Small intestine (tissue), 7 donors: ENCODE data around the gene TGFB1. TPM values are rescaled to one million over a fixed set of nuclear protein-coding genes. Genes with fewer than 3 reads are reported as not detected.

Source experiments
- DNase-seq, 2 donors: peaks; one replicate each; pipeline versions ENCODE4 v3.0.0 to v3.0.0-alpha.2; 2013
- FAIRE-seq: peaks from 2 replicates; lab custom pipeline; 2012; peaks lifted over from hg19 to GRCh38; lab: Jason Lieb, UNC
- H3K27ac ChIP-seq, 3 donors: one replicate each; pipeline ENCODE4 v1.5.1; 2013; ENCODE audit warnings: low read length in 2 of 3, mild to moderate bottlenecking in 2 of 3, control low read depth in 1 of 3, inconsistent platforms in 1 of 3, low read depth in 1 of 3, moderate library complexity in 1 of 3
- H3K27me3 ChIP-seq, 3 donors: one replicate each; pipeline ENCODE4 v1.6.1; 2013; ENCODE audit warnings: low read length in 3 of 3, inconsistent platforms in 1 of 3; ENCODE audit not compliant: control insufficient read depth in 3 of 3, insufficient read depth in 3 of 3
- H3K36me3 ChIP-seq, 3 donors: one replicate each; pipeline ENCODE4 v1.6.1; 2013; ENCODE audit warnings: low read length in 3 of 3, inconsistent platforms in 1 of 3, low read depth in 1 of 3, mild to moderate bottlenecking in 1 of 3, moderate library complexity in 1 of 3; ENCODE audit not compliant: control insufficient read depth in 3 of 3, insufficient read depth in 2 of 3
- H3K4me1 ChIP-seq, 3 donors: one replicate each; pipeline ENCODE4 v1.6.1; 2013; ENCODE audit warnings: low read length in 2 of 3, inconsistent platforms in 1 of 3, low read depth in 1 of 3, mild to moderate bottlenecking in 1 of 3, moderate library complexity in 1 of 3; ENCODE audit not compliant: control insufficient read depth in 3 of 3, insufficient read depth in 2 of 3
- H3K4me3 ChIP-seq, 3 donors: one replicate each; pipeline ENCODE4 v1.5.1; 2013; ENCODE audit warnings: low read length in 3 of 3, control low read depth in 1 of 3, inconsistent platforms in 1 of 3, low read depth in 1 of 3, mild to moderate bottlenecking in 1 of 3, moderate library complexity in 1 of 3
- H3K9me3 ChIP-seq, 2 donors: one replicate each; pipeline ENCODE4 v1.6.1; 2013; ENCODE audit warnings: low read depth in 1 of 2, low read length in 1 of 2; ENCODE audit not compliant: control insufficient read depth in 2 of 2, insufficient read depth in 1 of 2
- WGBS, 3 donors: extraction: QIAGEN DNeasy Blood & Tissue Kit; methylation state at CpG; one replicate each; pipeline ENCODE4 v1.1.7; 2013; 5-methylcytosine and 5-hydroxymethylcytosine counted together
- polyA plus RNA-seq, 4 donors: library from polyadenylated mRNA; stranded (reverse) in 3 of 4; unstranded in 1 of 4; fragments of 200-250 nt in 3 of 4; fragments of 120-200 nt in 1 of 4; gene quantifications; one replicate each; pipeline versions ENCODE4 v1.2.1 to v1.2.3, GENCODE V29; 2013
- donor health status: healthy with polysubstance abuse.
- donor health status: control.
- donor health status: control.
- donor health status: Bipolar disorder and iron deficiency.
- donor health status: healthy.

TGFB1 gene
- polyA plus RNA-seq, 4 donors, result 1.1 to 18.8 (median 8.5) TPM

DNA sequence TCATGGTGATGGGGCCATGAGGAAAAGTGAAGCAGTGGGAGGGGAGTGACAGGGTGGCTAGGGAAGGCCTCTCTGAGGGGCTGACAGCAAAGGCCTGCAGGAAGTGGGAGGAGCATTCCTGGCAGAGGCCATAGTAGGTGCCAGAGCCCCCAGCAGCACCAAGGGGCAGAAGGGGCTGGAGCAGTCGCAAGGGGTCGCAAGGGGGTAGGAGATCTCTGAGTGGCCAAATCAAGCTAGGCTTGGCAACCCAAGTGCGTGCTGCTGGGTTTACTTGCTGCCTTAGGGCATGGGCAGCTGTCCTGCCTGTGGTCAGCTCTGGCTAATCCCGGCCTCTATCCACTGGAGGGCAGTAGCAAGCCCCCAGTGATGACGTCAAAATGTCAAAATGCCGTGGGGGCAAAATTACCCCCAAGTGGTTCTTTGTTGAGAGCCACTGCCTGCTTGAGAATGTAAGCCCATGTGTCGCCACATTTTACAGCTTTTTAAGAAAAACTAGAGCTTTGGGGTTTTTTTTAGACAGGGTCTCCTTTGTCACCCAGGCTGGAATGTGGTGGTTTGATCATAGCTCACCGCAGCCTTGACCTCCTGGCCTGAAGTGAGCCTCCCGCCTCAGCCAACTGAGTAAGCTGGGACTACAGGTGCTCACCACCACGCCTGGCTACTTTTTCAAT lies 32.0 kb downstream of the TGFB1 start:
- H3K36me3 ChIP-seq, result peaks cover 7 to 68% (median 17%) of the 10 kb centered on the region in 3 donors
- peaks cover 0 to 31% (median 7%) of the 10 kb centered on the region in 3 donors for H3K4me1 ChIP-seq
- 62 to 79% (median 76%) methylated on average over 10 of the region's 10 CpGs for WGBS, 3 donors

DNA sequence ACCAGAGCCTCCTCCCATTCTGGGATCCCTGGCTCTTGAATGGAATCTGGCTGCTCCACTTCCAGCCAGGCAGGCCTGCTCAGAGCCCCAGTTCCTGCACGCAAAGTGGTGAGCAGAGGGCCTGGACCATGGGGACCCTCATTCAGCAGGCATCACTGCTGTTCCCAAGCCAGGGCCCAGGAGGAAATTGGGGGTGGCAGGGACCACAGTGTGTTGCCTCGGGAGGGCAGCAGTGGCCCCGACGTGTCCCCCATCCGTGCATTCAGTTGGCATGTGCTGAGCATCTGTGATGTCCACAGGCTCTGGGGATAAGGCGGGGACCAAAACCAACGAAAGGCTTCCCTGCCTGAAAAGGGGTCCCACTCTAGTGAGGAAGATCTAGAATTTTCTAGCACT lies 32.5 kb downstream of the TGFB1 start:
- Histone ChIP-seq H3K27ac (peak overlapping the region in 1 of 3 donors; percentile 91), H3K4me1 (peaks cover 0 to 26% (median 7%) of the 10 kb centered on the region in 3 donors), H3K36me3 (peaks cover 8 to 73% (median 19%) of the 10 kb centered on the region in 3 donors), H3K9me3 (no peaks in the 10 kb centered on the region), H3K4me3 (no peak overlapping the region), H3K27me3 (peaks cover 0 to 12% (median 0%) of the 10 kb centered on the region in 3 donors)
- FAIRE-seq (no peak), DNase-seq (no peak)
- 85 to 94% (median 91%) methylated on average over 7 of the region's 7 CpGs for WGBS, 3 donors

More for the DNA sequence above, 32.0 kb downstream of the TGFB1 start:
- Histone ChIP-seq H3K4me3 (no peak overlapping the region), H3K9me3 (no peaks in the 10 kb centered on the region), H3K27ac (peak overlapping the region in 1 of 3 donors; percentile 91), H3K27me3 (peaks cover 0 to 18% (median 0%) of the 10 kb centered on the region in 3 donors)
- no peak for DNase-seq
- FAIRE-seq, result no peak

DNA sequence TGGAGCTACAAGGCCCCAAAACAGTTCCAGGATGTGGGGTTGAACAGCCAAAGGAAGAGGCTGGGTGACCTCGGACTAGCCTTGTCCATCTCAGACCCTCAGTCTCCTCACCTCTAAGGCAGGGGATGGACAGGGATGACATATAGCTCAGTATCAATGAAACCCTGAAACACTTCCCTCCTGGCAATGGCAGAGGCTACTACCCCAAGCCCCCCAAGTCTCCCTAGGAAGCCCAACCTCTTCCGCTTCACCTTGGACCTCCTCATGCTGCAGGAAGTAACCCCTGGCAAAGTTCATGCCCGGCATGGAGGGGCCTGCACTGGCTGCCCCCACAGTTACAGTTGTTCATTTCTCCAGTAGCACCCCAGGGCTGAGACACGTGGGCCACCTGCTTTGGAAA lies 33.2 kb downstream of the TGFB1 start:
- no peak for DNase-seq
- Histone ChIP-seq H3K4me3 (no peak overlapping the region), H3K36me3 (peaks cover 8 to 79% (median 19%) of the 10 kb centered on the region in 3 donors), H3K4me1 (peaks cover 0 to 20% (median 4%) of the 10 kb centered on the region in 3 donors), H3K27me3 (peaks cover 0 to 6% (median 0%) of the 10 kb centered on the region in 3 donors), H3K27ac (no peak overlapping the region), H3K9me3 (no peaks in the 10 kb centered on the region)
- FAIRE-seq, result no peak
- 85 to 96% (median 87%) methylated on average over 4 of the region's 4 CpGs for WGBS, 3 donors

DNA sequence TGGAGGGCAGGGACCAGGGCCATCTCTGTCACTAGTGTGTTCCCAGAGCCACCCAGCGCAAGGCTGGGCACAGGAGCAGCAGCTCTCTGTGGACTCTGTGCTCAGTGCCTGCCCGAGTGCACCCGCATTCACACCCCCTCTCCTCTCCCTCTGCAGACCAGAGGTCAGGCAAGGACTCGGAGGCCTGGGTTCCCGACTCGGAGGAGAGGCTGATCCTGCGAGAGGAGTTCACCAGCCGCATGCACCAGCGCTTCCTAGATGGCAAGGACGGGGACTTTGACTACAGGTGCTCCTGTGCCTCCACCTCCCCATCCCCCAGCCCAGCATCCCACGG lies 33.6 kb downstream of the TGFB1 start:
- Histone ChIP-seq H3K4me1 (peaks cover 0 to 16% (median 4%) of the 10 kb centered on the region in 3 donors), H3K4me3 (no peak overlapping the region), H3K9me3 (no peaks in the 10 kb centered on the region), H3K27ac (no peak overlapping the region), H3K27me3 (peaks cover 0 to 3% (median 0%) of the 10 kb centered on the region in 3 donors), H3K36me3 (peaks cover 8 to 83% (median 19%) of the 10 kb centered on the region in 3 donors)
- DNase-seq (no peak), FAIRE-seq (no peak)
- 84 to 90% (median 85%) methylated on average over 11 of the region's 11 CpGs for WGBS, 3 donors

DNA sequence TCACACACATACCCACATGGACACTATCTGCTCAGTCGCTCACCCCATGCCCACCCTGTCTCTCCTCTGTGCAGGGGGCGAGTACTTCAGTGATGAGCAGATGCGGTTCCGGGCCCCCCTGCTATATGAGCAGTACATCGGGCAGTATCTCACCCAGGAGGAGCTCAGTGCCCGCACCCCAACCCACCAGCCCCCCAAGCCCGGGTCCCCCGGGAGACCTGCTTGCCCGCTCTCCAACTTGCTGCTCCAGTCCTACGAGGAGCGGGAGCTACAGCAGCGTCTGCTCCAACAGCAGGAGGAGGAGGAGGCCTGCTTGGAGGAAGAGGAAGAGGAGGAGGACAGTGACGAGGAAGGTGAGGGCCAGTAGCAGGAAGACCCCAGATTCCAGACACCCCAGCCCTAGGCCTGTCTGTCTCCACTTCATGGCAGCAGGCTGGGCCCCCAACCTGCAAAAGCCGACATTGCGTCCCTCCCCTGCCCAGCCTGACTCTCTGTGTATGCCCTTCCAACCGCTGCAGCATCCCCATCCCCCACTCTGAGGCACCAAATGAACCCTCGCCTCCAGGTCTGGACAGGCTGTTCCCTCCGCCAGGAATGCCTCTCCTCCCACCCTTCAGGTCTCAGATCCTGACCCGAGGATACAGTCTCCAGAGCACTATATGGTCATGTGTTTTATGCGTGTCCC lies 34.1 kb downstream of the TGFB1 start:
- H3K36me3 ChIP-seq, result peaks cover 9 to 89% (median 19%) of the 10 kb centered on the region in 3 donors
- FAIRE-seq (no peak), DNase-seq (no peak)
- H3K4me1 ChIP-seq, result peaks cover 0 to 12% (median 4%) of the 10 kb centered on the region in 3 donors
- H3K4me3 ChIP-seq, result no peak overlapping the region
- WGBS, 3 donors, result 84 to 93% (median 92%) methylated on average over 20 of the region's 20 CpGs
- H3K9me3 ChIP-seq, result no peaks in the 10 kb centered on the region
- no peaks in the 10 kb centered on the region for H3K27me3 ChIP-seq
- no peak overlapping the region for H3K27ac ChIP-seq

DNA sequence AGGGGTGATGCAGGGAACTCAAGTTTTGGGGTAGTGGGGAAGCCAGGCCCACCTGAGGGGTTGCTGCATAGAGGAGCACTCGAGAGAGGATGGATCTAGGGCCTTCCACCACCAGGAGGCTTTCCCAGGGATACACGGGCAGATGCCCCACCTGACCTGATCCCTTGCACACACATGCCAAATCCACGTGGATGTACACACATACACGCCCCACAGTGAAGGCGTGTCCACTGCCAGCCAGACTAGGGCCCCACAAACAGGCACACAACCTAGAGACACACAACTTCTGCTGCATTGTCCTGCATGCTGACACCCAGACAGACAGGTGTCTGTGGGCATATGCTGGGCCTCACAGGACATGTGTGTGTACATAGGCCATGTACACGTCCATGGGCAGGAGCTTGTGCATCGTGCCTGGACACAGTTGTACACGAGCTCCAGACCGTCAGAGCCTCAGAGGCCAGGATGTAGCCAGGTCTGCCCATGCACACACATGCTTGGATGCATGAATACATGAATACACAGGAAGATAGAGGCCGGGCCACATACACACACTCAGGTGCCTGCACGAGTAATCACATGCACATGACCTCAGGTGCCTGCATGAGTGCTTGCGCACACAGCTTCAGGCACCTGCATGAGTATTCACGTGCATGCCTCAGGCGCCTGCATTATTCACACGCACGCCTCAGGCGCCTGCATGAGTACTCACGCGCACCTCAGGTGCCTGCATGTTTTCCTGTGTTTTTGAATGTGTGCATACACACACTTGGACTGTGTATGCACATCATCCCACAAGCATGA lies 34.8 kb downstream of the TGFB1 start:
- DNase-seq (no peak), FAIRE-seq (no peak)
- no peaks in the 10 kb centered on the region for H3K9me3 ChIP-seq
- H3K27me3 ChIP-seq, result no peaks in the 10 kb centered on the region
- H3K36me3 ChIP-seq, result peaks cover 9 to 90% (median 19%) of the 10 kb centered on the region in 3 donors
- no peak overlapping the region for H3K27ac ChIP-seq
- H3K4me1 ChIP-seq, result peaks cover 0 to 9% (median 4%) of the 10 kb centered on the region in 3 donors
- H3K4me3 ChIP-seq, result no peak overlapping the region
- WGBS, 3 donors, result 76 to 86% (median 85%) methylated on average over 19 of the region's 19 CpGs

DNA sequence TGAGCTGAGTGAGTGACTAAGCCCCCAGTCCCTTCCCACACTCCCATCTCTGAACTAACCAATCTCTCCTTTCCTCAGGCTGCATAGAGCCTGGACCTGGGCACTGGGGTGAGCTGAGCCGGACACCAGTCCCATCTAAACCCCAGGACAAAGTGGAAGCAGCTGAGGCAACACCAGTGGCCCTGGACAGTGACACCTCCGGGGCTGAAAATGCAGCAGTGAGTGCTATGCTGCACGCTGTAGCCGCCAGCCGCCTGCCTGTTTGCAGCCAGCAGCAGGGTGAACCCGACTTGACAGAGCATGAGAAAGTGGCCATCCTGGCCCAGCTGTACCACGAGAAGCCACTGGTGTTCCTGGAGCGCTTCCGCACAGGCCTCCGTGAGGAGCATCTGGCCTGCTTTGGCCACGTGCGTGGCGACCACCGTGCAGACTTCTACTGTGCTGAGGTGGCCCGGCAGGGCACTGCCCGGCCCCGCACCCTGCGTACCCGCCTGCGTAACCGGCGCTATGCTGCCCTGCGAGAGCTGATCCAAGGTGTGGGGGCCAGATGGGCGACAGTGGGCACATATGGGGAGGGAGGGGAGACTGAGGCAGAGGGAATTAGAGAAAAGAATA lies 37.3 kb downstream of the TGFB1 start:
- H3K9me3 ChIP-seq, result no peaks in the 10 kb centered on the region
- H3K4me3 ChIP-seq, result no peak overlapping the region
- H3K27ac ChIP-seq, result no peak overlapping the region
- DNase-seq (no peak), FAIRE-seq (no peak)
- 96 to 98% (median 97%) methylated on average over 24 of the region's 24 CpGs for WGBS, 3 donors
- H3K4me1 ChIP-seq, result peaks cover 0 to under 1% (median 0%) of the 10 kb centered on the region in 3 donors
- H3K36me3 ChIP-seq, result peaks cover 16 to 83% (median 21%) of the 10 kb centered on the region in 3 donors
- H3K27me3 ChIP-seq, result no peaks in the 10 kb centered on the region

DNA sequence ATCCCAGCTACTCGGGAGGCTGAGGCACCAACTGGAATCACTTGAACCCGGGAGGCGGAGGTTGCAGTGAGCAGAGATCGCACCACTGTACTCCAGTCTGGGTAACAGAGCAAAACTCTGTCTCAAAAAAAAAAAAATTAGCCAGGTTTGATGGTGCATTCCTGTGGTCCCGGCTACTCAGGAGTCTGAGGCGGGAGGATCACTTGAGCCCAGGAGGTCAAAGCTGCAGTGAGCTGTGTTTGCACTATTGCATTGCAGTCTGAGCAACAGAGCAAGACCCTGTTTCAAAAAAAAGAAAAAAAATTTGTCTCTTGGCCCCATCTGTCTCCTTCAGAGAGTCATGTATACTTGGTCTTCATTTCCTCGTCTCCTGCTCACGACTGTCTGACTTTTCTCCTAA lies 42.1 kb downstream of the TGFB1 start:
- FAIRE-seq (no peak), DNase-seq (no peak)
- WGBS, 3 donors, result 89 to 92% (median 92%) methylated on average over 8 of the region's 8 CpGs
- Histone ChIP-seq H3K4me1 (peaks cover 0 to 22% (median 8%) of the 10 kb centered on the region in 3 donors), H3K27me3 (no peaks in the 10 kb centered on the region), H3K27ac (no peak overlapping the region), H3K9me3 (no peaks in the 10 kb centered on the region), H3K36me3 (peaks cover 6 to 54% (median 11%) of the 10 kb centered on the region in 3 donors), H3K4me3 (no peak overlapping the region)
